Daoy (cell line): ENCODE data around the gene BBS12. TPM values are rescaled to one million over a fixed set of nuclear protein-coding genes. Genes with fewer than 3 reads are reported as not detected.

Experiments
- total RNA-seq: library from RNA; depleted of rRNA; stranded (reverse); fragments of >200 nt; shearing (Covaris generic); gene quantifications from 2 replicates; pipeline ENCODE4 v1.2.3, GENCODE V29; 2014; rRNA removed

The BBS12 gene
- total RNA-seq, 1 experiment from 2014 or later, result 1.3 TPM

Other genes starting within 250 kb of the BBS12 start
- not detected in 2 replicates for gene IL21, start 111.6 kb upstream of the BBS12 start, total RNA-seq
- gene FGF2, start 94.1 kb downstream of the BBS12 start, total RNA-seq, result 4.2 and 5.5 TPM in 2 replicates
- 8.8 and 11.4 TPM in 2 replicates for gene NUDT6, start 189.9 kb downstream of the BBS12 start, total RNA-seq